Keratinocyte (primary cell): ENCODE data around the gene CRTC1. TPM values are rescaled to one million over a fixed set of nuclear protein-coding genes. Genes with fewer than 3 reads are reported as not detected.
"Not testable (repeated sequence)": the region's sequence is repeated elsewhere in the genome, so short reads cannot be mapped to it uniquely, and the experiment has no call there.

Experiments
- DNase-seq: peaks from one replicate; pipeline ENCODE4 v3.0.0-alpha.2; 2011; ENCODE audit warnings: low read depth, missing footprints, low spot score
- FAIRE-seq: peaks from 2 replicates; lab custom pipeline; 2011; peaks lifted over from hg19 to GRCh38; lab: Jason Lieb, UNC
- H2AFZ ChIP-seq: 2 replicates; pipeline ENCODE4 v1.6.0; 2012; ENCODE audit warnings: low read length, control low read depth, inconsistent platforms; ENCODE audit not compliant: control insufficient read depth
- H3K27ac ChIP-seq: 2 replicates; pipeline ENCODE4 v1.5.1; 2011; ENCODE audit warnings: low read length; ENCODE audit not compliant: control insufficient read depth, insufficient read depth
- H3K27me3 ChIP-seq: 3 replicates; pipeline ENCODE4 v1.6.0; 2011; ENCODE audit warnings: low read length; ENCODE audit not compliant: control insufficient read depth, insufficient read depth; ENCODE audit errors: extremely low read depth
- H3K36me3 ChIP-seq, 2 experiments: 2 replicates in 1 of 2; 3 replicates in 1 of 2; pipeline ENCODE4 v1.5.1; 2011; ENCODE audit warnings: low read length in 2 of 2, mild to moderate bottlenecking in 1 of 2; ENCODE audit not compliant: control insufficient read depth in 2 of 2, insufficient read depth in 2 of 2; ENCODE audit errors: extremely low read depth in 1 of 2
- H3K4me1 ChIP-seq: 3 replicates; pipeline ENCODE4 v1.5.1; 2011; ENCODE audit warnings: low read length; ENCODE audit not compliant: control insufficient read depth, insufficient read depth; ENCODE audit errors: extremely low read depth
- H3K4me2 ChIP-seq: 3 replicates; pipeline ENCODE4 v1.6.0; 2011; ENCODE audit warnings: low read depth, low read length; ENCODE audit not compliant: control insufficient read depth, insufficient read depth; ENCODE audit errors: extremely low read depth
- H3K4me3 ChIP-seq, 3 experiments: fragments of 200-600 bp in 1 of 3; sonication (generic) in 1 of 3; 2 replicates in 2 of 3; 3 replicates in 1 of 3; pipeline ENCODE4 v1.5.1; 2011 to 2016; ENCODE audit warnings: low read length in 3 of 3, mild to moderate bottlenecking in 3 of 3, control low read depth in 2 of 3, inconsistent platforms in 1 of 3, low read depth in 1 of 3, mixed read lengths in 1 of 3, mixed run types in 1 of 3, moderate library complexity in 1 of 3; ENCODE audit not compliant: control insufficient read depth in 2 of 3, insufficient read depth in 2 of 3; ENCODE audit errors: extremely low read depth in 1 of 3
- H3K79me2 ChIP-seq: 2 replicates; pipeline ENCODE4 v1.6.0; 2012; ENCODE audit warnings: low read length; ENCODE audit not compliant: control insufficient read depth, insufficient read depth
- H3K9ac ChIP-seq: 3 replicates; pipeline ENCODE4 v1.6.0; 2011; ENCODE audit warnings: low read length; ENCODE audit not compliant: control insufficient read depth, insufficient read depth; ENCODE audit errors: extremely low read depth
- H3K9me1 ChIP-seq: 3 replicates; pipeline ENCODE4 v1.6.0; 2011; ENCODE audit warnings: low read length; ENCODE audit not compliant: control insufficient read depth, insufficient read depth; ENCODE audit errors: extremely low read depth
- H3K9me3 ChIP-seq: 2 replicates; pipeline ENCODE4 v1.5.1; 2012; ENCODE audit warnings: low read depth, low read length; ENCODE audit not compliant: control insufficient read depth
- H4K20me1 ChIP-seq: 3 replicates; pipeline ENCODE4 v1.6.0; 2011; ENCODE audit warnings: low read length; ENCODE audit not compliant: control insufficient read depth, insufficient read depth; ENCODE audit errors: extremely low read depth
- CTCF ChIP-seq, 3 experiments: IDR thresholded peaks in 1 of 3; conservative IDR thresholded peaks in 1 of 3; optimal IDR thresholded peaks in 1 of 3; 2 replicates in 2 of 3; 3 replicates in 1 of 3; pipeline versions ENCODE3 to v1.5.1; 2011; ENCODE audit warnings: low read length in 3 of 3, mild to moderate bottlenecking in 3 of 3, moderate library complexity in 2 of 3, control low read depth in 1 of 3, inconsistent platforms in 1 of 3; ENCODE audit not compliant: insufficient read depth in 2 of 3; ENCODE audit errors: extremely low read depth in 1 of 3
- EZH2 ChIP-seq: IDR thresholded peaks from one replicate; pipeline ENCODE4 v1.6.1; 2012; ENCODE audit warnings: inconsistent platforms, mild to moderate bottlenecking, low read length, moderate library complexity
- dilution Hi-C: fragments of 300-500 bp; cut with MboI; formaldehyde crosslinking; loops from one replicate; pipeline ENCODE4 v1.7.0; 2020; ENCODE audit warnings: low sequenced_read_pairs; ENCODE audit not compliant: extremely low pct_ligation_motif_present
- polyA plus RNA-seq, 5 experiments: library from polyadenylated mRNA; depleted of rRNA in 3 of 5; stranded (reverse) in 3 of 5; stranded (forward) in 1 of 5; unstranded in 1 of 5; fragments of >200 nt; gene quantifications; 1 replicate in 1 of 5; 2 replicates in 3 of 5; 3 replicates in 1 of 5; pipeline versions ENCODE4 v1.2.1 to v1.2.3, GENCODE V29; 2011 to 2012; ENCODE audit warnings: missing spikeins in 2 of 5, low read depth in 1 of 5, low replicate concordance in 1 of 5

Gene CRTC1
- polyA plus RNA-seq, 1 donor (not counting 4 experiments of a cell fraction or from before 2014, with no cell fraction given) = 0.54 TPM

- H3K4me1 ChIP-seq = no peaks in the 10 kb centered on the region
- H3K36me3 ChIP-seq = no peaks in the 10 kb centered on the region
- H3K4me3 ChIP-seq = no peak overlapping the region
- H3K4me2 ChIP-seq = no peak overlapping the region
- no peak overlapping the region for H3K27ac ChIP-seq
- H2AFZ ChIP-seq = no peak overlapping the region
- no peaks in the 10 kb centered on the region for H3K27me3 ChIP-seq
- FAIRE-seq (no peak), DNase-seq (no peak)
- no peaks in the 10 kb centered on the region for H3K79me2 ChIP-seq
- H3K9me3 ChIP-seq = no peaks in the 10 kb centered on the region
- dilution Hi-C loops = no loop called here
- no peaks in the 10 kb centered on the region for H3K9me1 ChIP-seq
- no peaks in the 10 kb centered on the region for H4K20me1 ChIP-seq
- H3K9ac ChIP-seq = no peak overlapping the region
- TF ChIP-seq CTCF (optimal IDR thresholded peaks at IDR 0.05 in 1 of 3, IDR thresholded peaks at IDR 0.05 in 1 of 3, conservative IDR thresholded peaks at IDR 0.05 in 1 of 3; ENCODE audit: extremely low read depth in 1 of 3, insufficient read depth in 2 of 3, low read length in 3 of 3) (no peak), EZH2 (no peak)
Observed at GRCh38 chr19:18815673-18816072, 132.2 kb downstream of the CRTC1 start.

GRCh38 chr19:18816645-18817044 is 133.2 kb downstream of the CRTC1 start:
- FAIRE-seq, H3K36me3 ChIP-seq, H2AFZ ChIP-seq, DNase-seq, H4K20me1 ChIP-seq, dilution Hi-C loops, H3K4me2 ChIP-seq, H3K79me2 ChIP-seq, H3K27ac ChIP-seq, H3K27me3 ChIP-seq, H3K9me1 ChIP-seq, H3K9ac ChIP-seq, H3K9me3 ChIP-seq, H3K4me1 ChIP-seq, H3K4me3 ChIP-seq: not testable (repeated sequence)

- TF ChIP-seq CTCF (optimal IDR thresholded peaks at IDR 0.05 in 1 of 3, IDR thresholded peaks at IDR 0.05 in 1 of 3, conservative IDR thresholded peaks at IDR 0.05 in 1 of 3; ENCODE audit: extremely low read depth in 1 of 3, insufficient read depth in 2 of 3, low read length in 3 of 3) (no peak), EZH2 (no peak)
- H4K20me1 ChIP-seq = no peaks in the 10 kb centered on the region
- H3K27me3 ChIP-seq = no peaks in the 10 kb centered on the region
- H3K4me2 ChIP-seq = no peak overlapping the region
- no peak overlapping the region for H2AFZ ChIP-seq
- no peak for FAIRE-seq
- no peaks in the 10 kb centered on the region for H3K79me2 ChIP-seq
- H3K4me1 ChIP-seq = no peaks in the 10 kb centered on the region
- DNase-seq = no peak
- no peak overlapping the region for H3K27ac ChIP-seq
- no peak overlapping the region for H3K9ac ChIP-seq
- dilution Hi-C loops = no loop called here
- H3K9me1 ChIP-seq = no peaks in the 10 kb centered on the region
- H3K4me3 ChIP-seq = no peak overlapping the region
- H3K36me3 ChIP-seq = no peaks in the 10 kb centered on the region
- H3K9me3 ChIP-seq = no peaks in the 10 kb centered on the region
Observed at GRCh38 chr19:18817574-18817973, 134.1 kb downstream of the CRTC1 start.
